Heart right ventricle (tissue), 16 donors: ENCODE measurements around the gene ZNF121. TPM values are rescaled to one million over a fixed set of nuclear protein-coding genes. Genes with fewer than 3 reads are reported as not detected.

ENCODE experiments used
- ATAC-seq, 8 donors: fragments of 200-7000 bp; cut with Tn5 transposase; one replicate each; pipeline ENCODE4 v1.9.1; 2020; ENCODE audit warnings: mild to moderate bottlenecking in 8 of 8, moderate library complexity in 8 of 8, moderate number of reproducible peaks in 1 of 8
- DNase-seq, 2 donors: peaks; one replicate each; pipeline ENCODE4 v3.0.0-alpha.2; 2020
- H3K27ac ChIP-seq, 10 donors: fragments of 200-600 bp; sonication (generic) in 2 of 10; one replicate each; pipeline versions ENCODE4 v1.5.0 to v1.8.0; 2020 to 2022; ENCODE audit warnings: mild to moderate bottlenecking in 3 of 10
- H3K27me3 ChIP-seq, 7 donors: fragments of 200-600 bp; one replicate each; pipeline ENCODE4 v1.8.0; 2021 to 2022; ENCODE audit warnings: mild to moderate bottlenecking in 2 of 7
- H3K36me3 ChIP-seq, 9 donors: fragments of 200-600 bp; sonication (generic) in 1 of 9; one replicate each; pipeline versions ENCODE4 v1.5.0 to v1.8.0; 2020 to 2022; ENCODE audit warnings: mild to moderate bottlenecking in 2 of 9
- H3K4me1 ChIP-seq, 9 donors: fragments of 200-600 bp; sonication (generic) in 1 of 9; one replicate each; pipeline versions ENCODE4 v1.5.0 to v1.8.0; 2020 to 2022; ENCODE audit warnings: mild to moderate bottlenecking in 4 of 9
- H3K4me3 ChIP-seq, 10 donors: fragments of 200-600 bp; sonication (generic) in 2 of 10; one replicate each; pipeline versions ENCODE4 v1.5.0 to v1.8.0; 2020 to 2022; ENCODE audit warnings: mild to moderate bottlenecking in 7 of 10, moderate library complexity in 2 of 10
- H3K9me3 ChIP-seq, 11 donors: fragments of 200-600 bp in 10 of 11; sonication (generic) in 2 of 11; one replicate each; pipeline versions ENCODE4 v1.5.0 to v1.8.0; 2013 to 2022; ENCODE audit warnings: mild to moderate bottlenecking in 2 of 11, control low read depth in 1 of 11, moderate library complexity in 1 of 11
- WGBS, 2 donors: extraction: QIAGEN DNeasy Blood & Tissue Kit; methylation state at CpG; one replicate each; pipeline ENCODE4 v1.1.7; 2013; ENCODE audit warnings: inconsistent platforms in 1 of 2; 5-methylcytosine and 5-hydroxymethylcytosine counted together
- intact Hi-C, 10 donors: fragments of 100-400 bp; cut with DNase I; formaldehyde crosslinking; loops; one replicate each; pipeline versions ENCODE4 v1.11.1 to v1.14.2; 2022
- polyA plus RNA-seq, 2 donors: library from polyadenylated mRNA; stranded (reverse); fragments of 200-250 nt; gene quantifications; one replicate each; pipeline ENCODE4 v1.2.3, GENCODE V29; 2013
- total RNA-seq, 10 donors: library from RNA; stranded (reverse); fragmentation: NEBNext Ultra II Directional in 3 of 10; extraction: Animal tissue kit (Norgen Biotek cat#: 25700) in 3 of 10; gene quantifications; one replicate each; pipeline versions ENCODE4 v1.2.1 to v1.2.4, GENCODE V29; 2021 to 2023
- TF ChIP-seq, protein P1 (sequence below), 9 donors: fragments of 200-600 bp; sonication (generic) in 2 of 9; IDR thresholded peaks; one replicate each; pipeline versions ENCODE4 v1.5.0 to v1.8.0; 2021 to 2022; ENCODE audit warnings: antibody characterized with exemption in 9 of 9, mild to moderate bottlenecking in 5 of 9, moderate library complexity in 1 of 9
- donor health status: Arrhythmogenic right ventricular cardiomyopathy.
- donor health status: ischemic (EF 13 %, LVEDD 7.1; RV severe dilation, severe dysfunction).
- donor health status: healthy with polysubstance abuse.
- donor health status: DM: no; HTN: yes; CAD: no.
- donor health status: DM: no; HTN: no; CAD: no.
- donor health status: ischemic (EF 25% LVEDD 6.9; RV normal size, moderate dysfunction).
- donor health status: ischemic (EF 25% LVEDD 5.7; RV mildly dilated, moderate dysfunction).
- donor health status: healthy.
- donor health status: DM: yes; HTN: yes; CAD: no.
- donor health status: Ischemic cardiomyopathy.
- donor health status: ischemic (EF 35%, LVEDD 5.7; RV mildly dilated, moderate dysfunction).
- donor health status: nonischemic (EF 11% LVEDD 7.7; RV severe dilation, severe dysfunction).
- donor health status: DM: yes; HTN: yes; CAD: no.
- donor health status: PGD.
- donor health status: ischemic (EF 29% LVEDD 5.4; RV normal size, mild dysfunction).
- donor health status: nonischemic (EF 23%, LVEDD 6.1; RV moderate dilation, normal function).

The ZNF121 gene
- total and polyA plus RNA-seq, 12 donors: 3.3 to 22.5 (median 19.0) TPM

DNA sequence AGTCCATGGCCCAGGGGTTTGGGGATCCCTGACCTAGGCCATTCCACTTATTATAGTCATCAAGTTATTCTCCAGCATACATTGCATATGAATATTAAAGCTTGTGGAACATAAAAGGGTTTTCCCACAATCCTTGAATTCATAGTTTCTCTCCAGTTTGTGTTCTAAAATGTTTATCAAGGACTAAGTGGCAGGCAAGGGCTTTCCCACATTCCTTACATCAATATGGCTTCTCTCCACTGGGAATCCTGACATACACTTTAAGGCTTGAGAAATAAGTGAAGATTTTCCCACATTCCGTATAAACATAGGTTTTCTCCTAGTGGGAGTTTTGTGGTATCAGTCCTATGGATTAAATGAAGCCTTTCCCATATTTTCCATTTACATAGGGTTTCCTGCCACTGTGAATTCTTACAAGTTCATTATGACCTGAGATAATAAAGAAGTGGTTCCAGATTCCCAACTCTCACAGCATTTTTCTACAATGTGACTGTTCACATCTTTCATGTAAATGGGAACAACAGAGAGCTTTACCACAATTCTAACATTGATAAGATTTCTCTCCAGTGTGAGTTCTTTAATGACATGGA lies 60.3 kb downstream of the ZNF121 start:
- intact Hi-C loops: loop anchor here in 3 of 10 donors (10.0 kb wide), 2 partner anchors 179 to 189 kb away; no protein-coding TSS in a partner anchor
- no peak for ATAC-seq
- peaks cover 7 to 100% (median 94%) of the 10 kb centered on the region in 11 donors for H3K9me3 ChIP-seq
- peaks cover 5 to 70% (median 48%) of the 10 kb centered on the region in 9 donors for H3K36me3 ChIP-seq
- H3K27ac ChIP-seq: no peak overlapping the region
- H3K27me3 ChIP-seq: no peaks in the 10 kb centered on the region
- TF ChIP-seq, protein P1, sequence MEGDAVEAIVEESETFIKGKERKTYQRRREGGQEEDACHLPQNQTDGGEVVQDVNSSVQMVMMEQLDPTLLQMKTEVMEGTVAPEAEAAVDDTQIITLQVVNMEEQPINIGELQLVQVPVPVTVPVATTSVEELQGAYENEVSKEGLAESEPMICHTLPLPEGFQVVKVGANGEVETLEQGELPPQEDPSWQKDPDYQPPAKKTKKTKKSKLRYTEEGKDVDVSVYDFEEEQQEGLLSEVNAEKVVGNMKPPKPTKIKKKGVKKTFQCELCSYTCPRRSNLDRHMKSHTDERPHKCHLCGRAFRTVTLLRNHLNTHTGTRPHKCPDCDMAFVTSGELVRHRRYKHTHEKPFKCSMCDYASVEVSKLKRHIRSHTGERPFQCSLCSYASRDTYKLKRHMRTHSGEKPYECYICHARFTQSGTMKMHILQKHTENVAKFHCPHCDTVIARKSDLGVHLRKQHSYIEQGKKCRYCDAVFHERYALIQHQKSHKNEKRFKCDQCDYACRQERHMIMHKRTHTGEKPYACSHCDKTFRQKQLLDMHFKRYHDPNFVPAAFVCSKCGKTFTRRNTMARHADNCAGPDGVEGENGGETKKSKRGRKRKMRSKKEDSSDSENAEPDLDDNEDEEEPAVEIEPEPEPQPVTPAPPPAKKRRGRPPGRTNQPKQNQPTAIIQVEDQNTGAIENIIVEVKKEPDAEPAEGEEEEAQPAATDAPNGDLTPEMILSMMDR (IDR thresholded peaks at IDR 0.05): no peak
- no peak overlapping the region for H3K4me3 ChIP-seq
- no peak for DNase-seq
- H3K4me1 ChIP-seq: no peaks in the 10 kb centered on the region
- 93 to 100% methylated on average over 1 of the region's 1 CpG for WGBS, 2 donors

Other genes starting within 250 kb of the ZNF121 start
- 1 to 10 TPM; 1.6 to 4.1 (median 3.0) TPM for gene ZNF177, start 221.5 kb downstream of the ZNF121 start, total RNA-seq
- 1 to 10 TPM; 2.0 to 6.8 TPM for gene ZNF177, start 221.5 kb downstream of the ZNF121 start, polyA plus RNA-seq
- gene ZNF266, start 148.9 kb downstream of the ZNF121 start, total RNA-seq: 1 to 10 TPM; 4.8 to 9.1 (median 7.8) TPM
- 10 to 100 TPM; 10.3 to 22.9 TPM for gene ZNF266, start 148.9 kb downstream of the ZNF121 start, polyA plus RNA-seq
- gene ZNF560, start 85.9 kb downstream of the ZNF121 start, total RNA-seq: under 1 TPM in 3 of 10 donors, not detected in 7; 0.09 to 0.35 (median 0.13) TPM
- gene ZNF560, start 85.9 kb downstream of the ZNF121 start, polyA plus RNA-seq: under 1 TPM in 1 of 2 donors, not detected in 1; 0.01 TPM
- 10 to 100 TPM; 14.7 to 20.2 (median 17.0) TPM for gene ZNF426, start 45.9 kb downstream of the ZNF121 start, total RNA-seq
- gene ZNF426, start 45.9 kb downstream of the ZNF121 start, polyA plus RNA-seq: 1 to 10 TPM; 2.6 to 2.7 TPM
- gene ZNF561, start 36.7 kb upstream of the ZNF121 start, total RNA-seq: 10 to 100 TPM; 19.1 to 26.6 (median 23.7) TPM
- 10 to 100 TPM in 1 of 2 donors, 1 to 10 TPM in 1; 8.2 to 18.6 TPM for gene ZNF561, start 36.7 kb upstream of the ZNF121 start, polyA plus RNA-seq
- 10 to 100 TPM; 18.8 to 24.3 (median 21.5) TPM for gene ZNF562, start 90.6 kb upstream of the ZNF121 start, total RNA-seq
- 1 to 10 TPM; 3.4 to 8.1 TPM for gene ZNF562, start 90.6 kb upstream of the ZNF121 start, polyA plus RNA-seq
- gene ZNF846, start 184.2 kb upstream of the ZNF121 start, total RNA-seq: 10 to 100 TPM in 5 of 10 donors, 1 to 10 TPM in 5; 6.2 to 16.2 (median 10.1) TPM
- gene ZNF846, start 184.2 kb upstream of the ZNF121 start, polyA plus RNA-seq: 10 to 100 TPM in 1 of 2 donors, 1 to 10 TPM in 1; 3.9 to 21.4 TPM
- gene FBXL12, start 234.6 kb upstream of the ZNF121 start, total RNA-seq: 10 to 100 TPM; 10.5 to 13.8 (median 11.5) TPM
- gene FBXL12, start 234.6 kb upstream of the ZNF121 start, polyA plus RNA-seq: 10 to 100 TPM; 13.5 to 19.5 TPM
- 100 to 1,000 TPM; 483 to 573 (median 516) TPM for gene UBL5, start 243.4 kb upstream of the ZNF121 start, total RNA-seq
- 1,000 to 10,000 TPM in 1 of 2 donors, 100 to 1,000 TPM in 1; 914 to 1,564 TPM for gene UBL5, start 243.4 kb upstream of the ZNF121 start, polyA plus RNA-seq